Type B pancreatic cell (in vitro differentiated cells): ENCODE results near the gene MACIR. TPM values are rescaled to one million over a fixed set of nuclear protein-coding genes. Genes with fewer than 3 reads are reported as not detected.

ENCODE experiments used
- DNase-seq: peaks from one replicate; pipeline ENCODE4 v3.0.0; 2021; ENCODE audit warnings: mixed read lengths; ENCODE audit not compliant: unreplicated experiment; ENCODE audit errors: extremely low spot score
- H3K27ac Mint-ChIP-seq: 2 replicates; pipeline ENCODE4 v1.8.0; 2021; ENCODE audit warnings: mild to moderate bottlenecking, mixed read lengths
- H3K27me3 Mint-ChIP-seq: 2 replicates; pipeline ENCODE4 v1.8.0; 2021; ENCODE audit warnings: mixed read lengths
- H3K36me3 Mint-ChIP-seq: 2 replicates; pipeline ENCODE4 v1.8.0; 2021; ENCODE audit warnings: mixed read lengths
- H3K4me1 Mint-ChIP-seq: one replicate; pipeline ENCODE4 v1.8.0; 2021; ENCODE audit warnings: mixed read lengths; ENCODE audit not compliant: unreplicated experiment
- H3K4me3 Mint-ChIP-seq: 2 replicates; pipeline ENCODE4 v1.8.0; 2021; ENCODE audit warnings: mild to moderate bottlenecking, mixed read lengths
- H3K9me3 Mint-ChIP-seq: 2 replicates; pipeline ENCODE4 v1.8.0; 2021; ENCODE audit warnings: mixed read lengths
- total RNA-seq: library from RNA; stranded (reverse); gene quantifications from 2 replicates; pipeline ENCODE4 v1.2.1, GENCODE V29; 2021; ENCODE audit warnings: low replicate concordance
- TF ChIP-seq, protein P1 (sequence below): fragments of 200-600 bp; sonication (generic); conservative IDR thresholded peaks from 2 replicates; pipeline ENCODE4 v1.5.0; 2021; ENCODE audit warnings: antibody characterized with exemption, mild to moderate bottlenecking

MACIR gene
- total RNA-seq, 1 donor from 2014 or later, result 19.3 TPM

DNA sequence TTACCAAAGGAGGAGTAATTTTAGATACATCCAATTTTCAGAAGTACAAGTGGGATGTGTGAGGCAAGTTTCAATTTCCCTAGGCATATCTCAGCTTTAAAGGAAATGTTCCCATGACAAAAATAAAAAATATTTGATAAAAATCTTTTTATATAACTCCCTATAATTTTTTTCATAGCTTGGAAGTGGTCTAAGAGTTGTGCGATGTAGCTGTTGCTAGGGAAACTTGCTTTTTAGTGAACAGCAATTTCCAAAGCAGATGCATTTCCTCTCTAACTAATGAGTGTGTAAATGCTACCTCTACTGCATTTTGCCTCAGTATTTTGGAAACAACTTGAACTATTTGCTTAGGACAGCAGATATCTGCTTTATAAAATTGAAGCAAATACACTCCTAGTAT lies 39.6 kb downstream of the MACIR start:
- Mint-ChIP-seq H3K36me3 (no peaks in the 10 kb centered on the region), H3K4me1 (no peaks in the 10 kb centered on the region), H3K4me3 (no peak overlapping the region), H3K27ac (no peak overlapping the region), H3K27me3 (no peaks in the 10 kb centered on the region), H3K9me3 (peaks cover 4% of the 10 kb centered on the region)
- TF ChIP-seq, protein P1, sequence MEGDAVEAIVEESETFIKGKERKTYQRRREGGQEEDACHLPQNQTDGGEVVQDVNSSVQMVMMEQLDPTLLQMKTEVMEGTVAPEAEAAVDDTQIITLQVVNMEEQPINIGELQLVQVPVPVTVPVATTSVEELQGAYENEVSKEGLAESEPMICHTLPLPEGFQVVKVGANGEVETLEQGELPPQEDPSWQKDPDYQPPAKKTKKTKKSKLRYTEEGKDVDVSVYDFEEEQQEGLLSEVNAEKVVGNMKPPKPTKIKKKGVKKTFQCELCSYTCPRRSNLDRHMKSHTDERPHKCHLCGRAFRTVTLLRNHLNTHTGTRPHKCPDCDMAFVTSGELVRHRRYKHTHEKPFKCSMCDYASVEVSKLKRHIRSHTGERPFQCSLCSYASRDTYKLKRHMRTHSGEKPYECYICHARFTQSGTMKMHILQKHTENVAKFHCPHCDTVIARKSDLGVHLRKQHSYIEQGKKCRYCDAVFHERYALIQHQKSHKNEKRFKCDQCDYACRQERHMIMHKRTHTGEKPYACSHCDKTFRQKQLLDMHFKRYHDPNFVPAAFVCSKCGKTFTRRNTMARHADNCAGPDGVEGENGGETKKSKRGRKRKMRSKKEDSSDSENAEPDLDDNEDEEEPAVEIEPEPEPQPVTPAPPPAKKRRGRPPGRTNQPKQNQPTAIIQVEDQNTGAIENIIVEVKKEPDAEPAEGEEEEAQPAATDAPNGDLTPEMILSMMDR, result no peak
- no peak for DNase-seq

DNA sequence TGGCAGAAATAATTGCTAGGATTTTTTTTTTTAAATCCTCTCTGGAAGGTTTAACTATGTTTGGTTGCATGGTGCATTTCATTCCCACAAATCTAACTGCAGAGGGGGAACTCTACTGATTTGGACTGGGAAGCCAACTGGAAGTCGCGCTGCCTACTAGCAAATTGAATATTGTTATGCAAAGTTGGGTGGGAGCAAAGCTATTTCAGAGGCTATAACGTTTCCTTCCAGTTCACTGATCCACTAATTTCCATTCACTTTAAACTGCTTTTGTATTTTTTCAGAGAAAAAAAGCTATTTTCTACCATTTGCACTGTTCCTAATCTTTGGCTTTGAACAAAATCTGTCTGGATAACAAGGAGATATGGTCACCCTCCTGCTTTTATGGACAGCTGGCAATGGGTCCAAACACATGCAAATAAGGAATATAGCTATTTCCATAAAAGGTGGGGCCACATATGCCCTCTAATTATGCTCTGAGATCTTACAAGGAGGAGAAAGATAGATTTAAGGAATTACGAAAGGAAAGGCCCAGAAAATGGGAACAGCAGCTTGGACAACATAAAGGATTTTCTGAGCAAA lies 40.1 kb downstream of the MACIR start:
- Mint-ChIP-seq H3K9me3 (peaks cover 4% of the 10 kb centered on the region), H3K36me3 (no peaks in the 10 kb centered on the region), H3K27ac (no peak overlapping the region), H3K4me3 (no peak overlapping the region), H3K27me3 (no peaks in the 10 kb centered on the region), H3K4me1 (no peaks in the 10 kb centered on the region)
- DNase-seq, result no peak
- TF ChIP-seq, protein P1, result no peak

DNA sequence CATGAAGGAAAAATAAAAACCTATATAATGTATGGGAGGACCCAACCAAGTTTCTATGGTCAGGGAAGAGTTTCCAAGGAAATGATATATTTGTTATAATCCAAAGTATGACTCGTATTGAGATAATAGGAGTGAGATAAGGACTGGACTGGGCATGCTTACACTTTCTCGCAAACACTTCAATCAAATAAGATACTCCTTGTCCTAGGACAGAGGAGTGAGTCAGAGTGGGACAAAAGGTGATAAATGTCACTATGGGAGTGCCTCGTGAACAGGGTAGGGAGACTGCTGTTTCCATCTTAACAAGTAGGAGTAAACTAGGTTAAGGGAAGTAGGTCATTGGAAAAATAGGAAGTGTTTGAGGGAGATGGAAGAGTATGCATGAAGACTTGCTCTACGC lies 47.2 kb downstream of the MACIR start:
- TF ChIP-seq, protein P1, result no peak
- Mint-ChIP-seq H3K4me1 (no peaks in the 10 kb centered on the region), H3K27ac (no peak overlapping the region), H3K9me3 (peaks cover 9% of the 10 kb centered on the region), H3K27me3 (no peaks in the 10 kb centered on the region), H3K4me3 (no peak overlapping the region), H3K36me3 (peaks cover 4% of the 10 kb centered on the region)
- no peak for DNase-seq

DNA sequence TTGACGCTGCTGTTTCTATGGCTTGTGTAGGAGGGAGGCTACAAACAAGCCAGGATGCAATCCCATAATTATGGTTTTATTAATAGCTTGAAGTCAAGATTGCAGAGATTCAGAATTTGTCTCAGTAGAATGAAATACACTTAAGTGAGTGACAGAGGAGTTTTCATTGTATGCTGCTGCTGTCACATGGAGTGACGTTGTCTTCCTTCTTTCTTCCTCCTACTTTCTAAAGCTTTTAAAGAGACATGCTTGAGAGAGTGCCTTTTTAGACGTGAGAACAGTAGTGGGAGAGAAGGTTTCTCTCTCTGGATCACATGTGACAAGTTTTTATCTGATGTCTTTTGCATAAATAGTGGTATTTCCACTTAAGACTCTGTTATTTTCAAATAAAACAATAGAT lies 48.9 kb downstream of the MACIR start:
- Mint-ChIP-seq H3K9me3 (peaks cover 9% of the 10 kb centered on the region), H3K4me3 (no peak overlapping the region), H3K27me3 (no peaks in the 10 kb centered on the region), H3K27ac (no peak overlapping the region), H3K36me3 (peaks cover 4% of the 10 kb centered on the region), H3K4me1 (no peaks in the 10 kb centered on the region)
- no peak for DNase-seq
- TF ChIP-seq, protein P1, result no peak

DNA sequence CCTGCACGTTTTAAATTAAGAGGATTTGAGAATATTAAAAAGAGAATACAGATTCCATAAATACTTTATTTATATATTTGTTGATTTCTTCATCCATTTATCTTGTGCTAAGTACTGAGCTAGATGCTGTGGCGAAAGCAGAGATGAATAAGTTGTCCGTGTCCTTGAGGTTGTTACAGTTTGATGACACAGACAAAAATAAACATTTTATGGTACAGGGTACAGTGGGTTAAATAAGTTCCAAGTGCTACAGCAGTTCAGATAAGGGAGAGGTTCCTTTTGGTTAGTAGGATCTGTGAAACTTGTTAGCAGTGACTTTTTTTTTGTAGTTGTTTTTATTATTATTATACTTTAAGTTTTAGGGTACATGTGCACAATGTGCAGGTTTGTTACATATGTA lies 50.2 kb downstream of the MACIR start:
- Mint-ChIP-seq H3K27me3 (no peaks in the 10 kb centered on the region), H3K4me1 (no peaks in the 10 kb centered on the region), H3K4me3 (no peak overlapping the region), H3K27ac (no peak overlapping the region), H3K9me3 (peaks cover 5% of the 10 kb centered on the region), H3K36me3 (peaks cover 4% of the 10 kb centered on the region)
- no peak for DNase-seq
- TF ChIP-seq, protein P1, result no peak

DNA sequence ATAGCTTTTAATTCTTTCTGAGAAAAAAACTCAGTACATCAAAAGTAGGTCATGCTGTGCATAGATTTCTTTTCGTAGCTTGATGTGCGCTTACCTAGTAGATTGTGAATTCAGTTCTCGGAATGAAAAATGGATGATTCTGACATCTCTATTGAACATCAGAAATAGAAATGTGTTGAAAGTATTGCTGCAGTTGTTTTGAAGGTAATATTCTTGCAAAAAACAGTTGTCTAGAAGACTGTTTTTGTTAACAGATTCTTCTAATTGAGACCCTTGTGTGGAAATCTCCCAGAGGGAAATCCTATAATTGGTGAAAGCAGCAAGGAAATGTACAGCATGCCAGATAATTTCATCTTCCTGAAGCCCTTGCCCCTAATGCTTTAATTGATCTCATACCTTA lies 54.5 kb downstream of the MACIR start:
- H3K27me3 Mint-ChIP-seq, result no peaks in the 10 kb centered on the region
- TF ChIP-seq, protein P1, result no peak
- DNase-seq, result no peak
- H3K27ac Mint-ChIP-seq, result no peak overlapping the region
- no peak overlapping the region for H3K4me3 Mint-ChIP-seq
- no peaks in the 10 kb centered on the region for H3K36me3 Mint-ChIP-seq
- no peaks in the 10 kb centered on the region for H3K4me1 Mint-ChIP-seq
- H3K9me3 Mint-ChIP-seq, result no peaks in the 10 kb centered on the region
